IMR-90 (cell line): ENCODE data around the gene ACTRT3.

Source experiments
- CHD1 ChIP-seq: IDR thresholded peaks from 2 replicates; pipeline ENCODE4 v1.6.1; 2012; ENCODE audit warnings: low read depth, low read length, improper control_type of control experiment
- CTCF ChIP-seq: conservative IDR thresholded peaks from 2 replicates; pipeline ENCODE4 v1.5.1; 2012; ENCODE audit warnings: mild to moderate bottlenecking, low read depth, low read length, improper control_type of control experiment
- ELK1 ChIP-seq: fragments of 150-350 bp; IDR thresholded peaks from 2 replicates; pipeline ENCODE4 v1.6.1; 2016; ENCODE audit warnings: low read depth, mild to moderate bottlenecking, low read length, moderate library complexity, borderline replicate concordance
- MXI1 ChIP-seq: IDR thresholded peaks from 2 replicates; pipeline ENCODE4 v1.6.1; 2012; ENCODE audit warnings: low read depth, mild to moderate bottlenecking, low read length, moderate library complexity, borderline replicate concordance
- NFE2L2 ChIP-seq: fragments of 150-350 bp; IDR thresholded peaks from 2 replicates; pipeline ENCODE4 v1.6.1; 2016; ENCODE audit warnings: low read depth, mild to moderate bottlenecking, low read length
- POLR2A ChIP-seq: IDR thresholded peaks from 2 replicates; pipeline ENCODE4 v1.6.1; 2012; ENCODE audit warnings: mild to moderate bottlenecking, low read depth, low read length
- RAD21 ChIP-seq: IDR thresholded peaks from 2 replicates; pipeline ENCODE4 v1.6.1; 2012; ENCODE audit warnings: low read length, improper control_type of control experiment
- RFX5 ChIP-seq: IDR thresholded peaks from 2 replicates; pipeline ENCODE4 v1.8.0; 2012; ENCODE audit warnings: low read depth, mild to moderate bottlenecking, low read length, moderate library complexity
- SMC3 ChIP-seq: fragments of 150-350 bp; IDR thresholded peaks from 2 replicates; pipeline ENCODE4 v1.6.1; 2016; ENCODE audit warnings: low read depth, mild to moderate bottlenecking, antibody characterized with exemption, low read length, moderate library complexity

- TF ChIP-seq POLR2A (no peak), CTCF (no peak), SMC3 (no peak), RAD21 (no peak), NFE2L2 (no peak), RFX5 (no peak), CHD1 (no peak), ELK1 (no peak), MXI1 (no peak)
These were observed 43.9 kb upstream of the ACTRT3 start for GRCh38 chr3:169813278-169813677.
